GM23338 (cell line): ENCODE results near the gene HIBADH. TPM values are rescaled to one million over a fixed set of nuclear protein-coding genes. Genes with fewer than 3 reads are reported as not detected.

Experiments used
- ATAC-seq: fragments of 200-7000 bp; cut with Tn5 transposase; 3 replicates; pipeline ENCODE4 v1.9.1; 2020
- DNase-seq: peaks from one replicate; pipeline ENCODE4 v3.0.0-alpha.2; 2015; ENCODE audit warnings: low spot score
- H2AFZ ChIP-seq: fragments of 200-600 bp; sonication (generic); 2 replicates; pipeline ENCODE4 v1.8.0; 2016; ENCODE audit warnings: antibody characterized with exemption, mild to moderate bottlenecking, moderate library complexity
- H3F3A ChIP-seq: fragments of 200-600 bp; sonication (generic); replicated peaks from 2 replicates; pipeline ENCODE4 v1.8.0; 2017; ENCODE audit warnings: antibody characterized with exemption, mixed run types, low read depth
- H3K27ac ChIP-seq: fragments of 200-600 bp; sonication (generic); 2 replicates; pipeline ENCODE4 v1.6.1; 2016; ENCODE audit warnings: low read depth
- H3K27me3 ChIP-seq: fragments of 200-600 bp; sonication (generic); 2 replicates; pipeline ENCODE4 v1.8.0; 2016; ENCODE audit warnings: mild to moderate bottlenecking, mixed run types, moderate library complexity; ENCODE audit not compliant: insufficient read depth
- H3K36me3 ChIP-seq: fragments of 200-600 bp; sonication (generic); 2 replicates; pipeline ENCODE4 v1.8.0; 2016; ENCODE audit warnings: mild to moderate bottlenecking; ENCODE audit not compliant: insufficient read depth
- H3K4me1 ChIP-seq: fragments of 200-600 bp; sonication (generic); 2 replicates; pipeline ENCODE4 v1.8.0; 2016; ENCODE audit warnings: mild to moderate bottlenecking, moderate library complexity; ENCODE audit not compliant: insufficient read depth
- H3K4me2 ChIP-seq: fragments of 200-600 bp; sonication (generic); 2 replicates; pipeline ENCODE4 v1.7.1; 2017; ENCODE audit warnings: mixed run types
- H3K4me3 ChIP-seq: fragments of 200-600 bp; sonication (generic); 2 replicates; pipeline ENCODE4 v1.6.1; 2016; ENCODE audit warnings: mixed run types
- H3K79me2 ChIP-seq: fragments of 200-600 bp; sonication (generic); replicated peaks from 2 replicates; pipeline ENCODE4 v1.8.0; 2017; ENCODE audit warnings: mild to moderate bottlenecking; ENCODE audit not compliant: insufficient read depth
- H3K9me2 ChIP-seq: fragments of 200-600 bp; sonication (generic); 2 replicates; pipeline ENCODE4 v1.8.0; 2017; ENCODE audit not compliant: insufficient read depth
- H4K20me1 ChIP-seq: fragments of 200-600 bp; sonication (generic); replicated peaks from 2 replicates; pipeline ENCODE4 v1.8.0; 2017; ENCODE audit warnings: mild to moderate bottlenecking; ENCODE audit not compliant: insufficient read depth
- H3K27ac Mint-ChIP-seq: 2 replicates; pipeline ENCODE4 v1.8.0; 2020; ENCODE audit warnings: inconsistent platforms, mild to moderate bottlenecking, moderate library complexity, mixed read lengths
- H3K27me3 Mint-ChIP-seq: 3 replicates; pipeline ENCODE4 v1.8.0; 2022; ENCODE audit warnings: low read depth, mild to moderate bottlenecking, moderate library complexity, mixed read lengths, inconsistent platforms; ENCODE audit not compliant: insufficient read depth, poor library complexity
- H3K36me3 Mint-ChIP-seq: 3 replicates; pipeline ENCODE4 v1.8.0; 2021; ENCODE audit warnings: low read depth, mild to moderate bottlenecking, inconsistent platforms, moderate library complexity, mixed read lengths
- H3K4me1 Mint-ChIP-seq: 3 replicates; pipeline ENCODE4 v1.8.0; 2020; ENCODE audit warnings: mild to moderate bottlenecking, inconsistent platforms, mixed read lengths
- H3K4me3 Mint-ChIP-seq: 3 replicates; pipeline ENCODE4 v1.8.0; 2021; ENCODE audit warnings: moderate library complexity, mild to moderate bottlenecking, inconsistent platforms, mixed read lengths
- H3K9me3 Mint-ChIP-seq: 3 replicates; pipeline ENCODE4 v1.8.0; 2020; ENCODE audit warnings: moderate library complexity, mild to moderate bottlenecking, inconsistent platforms, mixed read lengths
- CREB1 ChIP-seq: fragments of 250-450 bp; sonication (Bioruptor Pico); IDR thresholded peaks from 2 replicates; pipeline ENCODE4 v1.5.0; 2020; ENCODE audit warnings: low read depth, mild to moderate bottlenecking, moderate library complexity
- ETS1 ChIP-seq: IDR thresholded peaks from 2 replicates; pipeline ENCODE4 v1.6.1; 2016; ENCODE audit warnings: antibody characterized with exemption
- EZH2 ChIP-seq: fragments of 200-600 bp; sonication (generic); IDR thresholded peaks from one replicate; pipeline ENCODE4 v1.8.0; 2017; ENCODE audit warnings: antibody characterized with exemption, mild to moderate bottlenecking, low read depth; ENCODE audit not compliant: unreplicated experiment
- EZH2phosphoT487 ChIP-seq: fragments of 200-600 bp; sonication (generic); IDR thresholded peaks from one replicate; pipeline ENCODE4 v1.8.1; 2018; ENCODE audit warnings: antibody characterized with exemption; ENCODE audit not compliant: unreplicated experiment
- JUNB ChIP-seq: IDR thresholded peaks from one replicate; pipeline ENCODE4 v1.6.1; 2016; ENCODE audit warnings: antibody characterized with exemption; ENCODE audit not compliant: unreplicated experiment
- NANOG ChIP-seq: IDR thresholded peaks from 2 replicates; pipeline ENCODE4 v1.6.1; 2016; ENCODE audit warnings: antibody characterized with exemption, borderline replicate concordance
- POLR2AphosphoS5 ChIP-seq: IDR thresholded peaks from 2 replicates; pipeline ENCODE4 v1.6.1; 2016; ENCODE audit warnings: antibody characterized with exemption, low read depth
- STAT1 ChIP-seq: IDR thresholded peaks from one replicate; pipeline ENCODE4 v1.6.1; 2016; ENCODE audit warnings: antibody characterized with exemption; ENCODE audit not compliant: unreplicated experiment
- ZNF114 ChIP-seq: fragments of 250-450 bp; sonication (Bioruptor Pico); IDR thresholded peaks from 2 replicates; pipeline ENCODE4 v1.5.0; 2020; ENCODE audit warnings: mild to moderate bottlenecking, moderate library complexity
- ZNF331 ChIP-seq: fragments of 250-450 bp; sonication (Bioruptor Pico); IDR thresholded peaks from 2 replicates; pipeline ENCODE4 v1.5.0; 2020; ENCODE audit warnings: low read depth, mild to moderate bottlenecking, moderate library complexity
- polyA plus RNA-seq: library from polyadenylated mRNA; unstranded; fragments of >200 nt; fragmentation: Nextera tagmentation; extraction: Ambion mirVana; gene quantifications from 2 replicates; pipeline ENCODE4 v1.2.1, GENCODE V29; 2016
- total RNA-seq: library from RNA; depleted of rRNA; stranded (reverse); fragments of >200 nt; shearing (Covaris generic); gene quantifications from 2 replicates; pipeline ENCODE4 v1.2.3, GENCODE V29; 2014
- TF ChIP-seq, protein P1 (sequence below), 2 experiments: fragments of 200-600 bp in 1 of 2; sonication (generic) in 1 of 2; conservative IDR thresholded peaks; 2 replicates each; pipeline versions ENCODE4 v1.5.1 to v1.6.1; 2016 to 2017; ENCODE audit warnings: antibody characterized with exemption in 2 of 2, low read depth in 2 of 2, mild to moderate bottlenecking in 2 of 2, moderate library complexity in 1 of 2
- TF ChIP-seq, protein P2 (sequence below): IDR thresholded peaks from one replicate; pipeline ENCODE4 v1.6.1; 2018; ENCODE audit warnings: antibody characterized with exemption; ENCODE audit not compliant: unreplicated experiment

Gene HIBADH
- total and polyA plus RNA-seq, 2 experiments from 2014 or later, result 31.3 to 57.0 TPM

DNA sequence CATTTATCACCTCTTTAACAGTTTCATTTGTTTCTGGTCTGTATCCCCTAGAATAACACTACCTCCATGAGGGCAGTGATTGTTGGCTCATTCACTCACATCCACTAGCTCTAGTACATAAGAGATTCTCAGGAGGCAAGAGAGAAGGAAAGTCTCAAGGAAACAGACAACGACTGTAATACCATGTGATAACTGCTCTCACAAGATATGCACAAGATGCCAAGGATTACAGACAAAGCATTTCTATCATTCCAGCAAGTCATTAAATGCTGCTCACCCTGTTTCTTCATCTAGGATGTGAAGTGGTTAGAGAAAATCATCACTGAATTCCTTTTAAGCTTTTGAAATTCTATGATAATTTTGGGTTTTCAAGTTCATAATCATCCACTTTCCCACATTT, 115.3 kb downstream of the HIBADH start (continued):
- TF ChIP-seq, protein P1, sequence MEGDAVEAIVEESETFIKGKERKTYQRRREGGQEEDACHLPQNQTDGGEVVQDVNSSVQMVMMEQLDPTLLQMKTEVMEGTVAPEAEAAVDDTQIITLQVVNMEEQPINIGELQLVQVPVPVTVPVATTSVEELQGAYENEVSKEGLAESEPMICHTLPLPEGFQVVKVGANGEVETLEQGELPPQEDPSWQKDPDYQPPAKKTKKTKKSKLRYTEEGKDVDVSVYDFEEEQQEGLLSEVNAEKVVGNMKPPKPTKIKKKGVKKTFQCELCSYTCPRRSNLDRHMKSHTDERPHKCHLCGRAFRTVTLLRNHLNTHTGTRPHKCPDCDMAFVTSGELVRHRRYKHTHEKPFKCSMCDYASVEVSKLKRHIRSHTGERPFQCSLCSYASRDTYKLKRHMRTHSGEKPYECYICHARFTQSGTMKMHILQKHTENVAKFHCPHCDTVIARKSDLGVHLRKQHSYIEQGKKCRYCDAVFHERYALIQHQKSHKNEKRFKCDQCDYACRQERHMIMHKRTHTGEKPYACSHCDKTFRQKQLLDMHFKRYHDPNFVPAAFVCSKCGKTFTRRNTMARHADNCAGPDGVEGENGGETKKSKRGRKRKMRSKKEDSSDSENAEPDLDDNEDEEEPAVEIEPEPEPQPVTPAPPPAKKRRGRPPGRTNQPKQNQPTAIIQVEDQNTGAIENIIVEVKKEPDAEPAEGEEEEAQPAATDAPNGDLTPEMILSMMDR (conservative IDR thresholded peaks at IDR 0.05; ENCODE audit: low read depth in 2 of 2), result no peak
- TF ChIP-seq, protein P2, sequence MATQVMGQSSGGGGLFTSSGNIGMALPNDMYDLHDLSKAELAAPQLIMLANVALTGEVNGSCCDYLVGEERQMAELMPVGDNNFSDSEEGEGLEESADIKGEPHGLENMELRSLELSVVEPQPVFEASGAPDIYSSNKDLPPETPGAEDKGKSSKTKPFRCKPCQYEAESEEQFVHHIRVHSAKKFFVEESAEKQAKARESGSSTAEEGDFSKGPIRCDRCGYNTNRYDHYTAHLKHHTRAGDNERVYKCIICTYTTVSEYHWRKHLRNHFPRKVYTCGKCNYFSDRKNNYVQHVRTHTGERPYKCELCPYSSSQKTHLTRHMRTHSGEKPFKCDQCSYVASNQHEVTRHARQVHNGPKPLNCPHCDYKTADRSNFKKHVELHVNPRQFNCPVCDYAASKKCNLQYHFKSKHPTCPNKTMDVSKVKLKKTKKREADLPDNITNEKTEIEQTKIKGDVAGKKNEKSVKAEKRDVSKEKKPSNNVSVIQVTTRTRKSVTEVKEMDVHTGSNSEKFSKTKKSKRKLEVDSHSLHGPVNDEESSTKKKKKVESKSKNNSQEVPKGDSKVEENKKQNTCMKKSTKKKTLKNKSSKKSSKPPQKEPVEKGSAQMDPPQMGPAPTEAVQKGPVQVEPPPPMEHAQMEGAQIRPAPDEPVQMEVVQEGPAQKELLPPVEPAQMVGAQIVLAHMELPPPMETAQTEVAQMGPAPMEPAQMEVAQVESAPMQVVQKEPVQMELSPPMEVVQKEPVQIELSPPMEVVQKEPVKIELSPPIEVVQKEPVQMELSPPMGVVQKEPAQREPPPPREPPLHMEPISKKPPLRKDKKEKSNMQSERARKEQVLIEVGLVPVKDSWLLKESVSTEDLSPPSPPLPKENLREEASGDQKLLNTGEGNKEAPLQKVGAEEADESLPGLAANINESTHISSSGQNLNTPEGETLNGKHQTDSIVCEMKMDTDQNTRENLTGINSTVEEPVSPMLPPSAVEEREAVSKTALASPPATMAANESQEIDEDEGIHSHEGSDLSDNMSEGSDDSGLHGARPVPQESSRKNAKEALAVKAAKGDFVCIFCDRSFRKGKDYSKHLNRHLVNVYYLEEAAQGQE, result no peak
- no peak for TF ChIP-seq STAT1
- no peak for TF ChIP-seq ZNF331 (CRISPR knock-in tag)
- TF ChIP-seq EZH2phosphoT487, result no peak
- no peak for TF ChIP-seq CREB1 (CRISPR knock-in tag)
- TF ChIP-seq JUNB, result no peak
- no peak for TF ChIP-seq NANOG
- no peak for TF ChIP-seq ETS1
- no peak for TF ChIP-seq ZNF114 (CRISPR knock-in tag)
- TF ChIP-seq EZH2, result no peak
- TF ChIP-seq POLR2AphosphoS5, result no peak

GRCh38 chr7:27546610-27547009, 116.1 kb downstream of the HIBADH start:
- no peak overlapping the region for H3K4me2 ChIP-seq
- H3F3A ChIP-seq, result no peaks in the 10 kb centered on the region
- Mint-ChIP-seq H3K27me3 (peaks cover 5% of the 10 kb centered on the region), H3K9me3 (no peaks in the 10 kb centered on the region), H3K36me3 (0 out of 3 replicates have a peak, but pooled peaks cover 2% of the 10 kb centered on the region), H3K4me1 (peaks cover 36% of the 10 kb centered on the region), H3K27ac (no peak overlapping the region), H3K4me3 (no peak overlapping the region)
- peaks cover 34% of the 10 kb centered on the region for H3K4me1 ChIP-seq
- H3K27ac ChIP-seq, result no peak overlapping the region
- no peaks in the 10 kb centered on the region for H4K20me1 ChIP-seq
- DNase-seq, result no peak
- no peak overlapping the region for H3K4me3 ChIP-seq
- H3K79me2 ChIP-seq, result no peaks in the 10 kb centered on the region
- H2AFZ ChIP-seq, result no peak overlapping the region
- peaks cover 4% of the 10 kb centered on the region; the same call in 1 of the 2 replicates for H3K36me3 ChIP-seq
- H3K9me2 ChIP-seq, result no peaks in the 10 kb centered on the region
- H3K27me3 ChIP-seq, result no peaks in the 10 kb centered on the region
- ATAC-seq, result peak; percentile 50; the same call in 2 of the 3 replicates
- TF ChIP-seq, protein P1 (conservative IDR thresholded peaks at IDR 0.05; ENCODE audit: low read depth in 2 of 2), result no peak
- TF ChIP-seq EZH2 (no peak), ZNF114 (CRISPR knock-in tag) (no peak), CREB1 (CRISPR knock-in tag) (no peak)
- TF ChIP-seq, protein P2, result no peak
